ENCODE data around the gene VPS45.
A peak's percentile ranks its signal among the peaks of the same experiment; 100 is the strongest.
"Not testable (repeated sequence)": the region's sequence is repeated elsewhere in the genome, so short reads cannot be mapped to it uniquely, and the experiment has no call there.

VPS45 gene

DNA sequence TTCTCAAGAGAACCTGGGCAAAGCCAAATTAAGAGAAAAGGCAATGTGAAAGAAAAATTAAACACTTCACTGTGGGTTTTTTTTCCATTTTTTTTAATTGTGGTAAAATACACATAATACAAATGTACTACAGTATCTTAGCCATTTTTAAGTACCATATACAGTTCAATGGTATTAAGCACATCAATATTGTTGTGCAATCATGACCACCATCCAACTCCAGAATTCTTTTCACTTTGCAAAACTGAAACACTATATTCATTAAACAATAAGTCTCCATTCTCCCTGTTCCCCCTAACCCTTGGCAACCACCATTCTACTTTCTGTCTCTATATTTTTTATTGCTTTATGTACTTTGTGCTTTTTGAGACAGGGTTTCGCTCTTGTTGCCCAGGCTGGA lies 39.3 kb upstream of the VPS45 start:
- no peak overlapping the region for H3K27ac ChIP-seq (ENCODE audit: insufficient read depth in 1 of 2, low read depth in 1 of 2, low read length in 2 of 2, poor library complexity in 1 of 2, severe bottlenecking in 2 of 2)
- no peak for DNase-seq
- H3K36me3 ChIP-seq (ENCODE audit: control insufficient read depth in 4 of 4, insufficient read depth in 4 of 4, low read length in 3 of 4) = no peaks in the 10 kb centered on the region
- CTCF ChIA-PET = no interaction called here
- no peaks in the 10 kb centered on the region for H3K4me1 ChIP-seq (ENCODE audit: control extremely low read depth in 1 of 4, control insufficient read depth in 4 of 4, insufficient read depth in 4 of 4, low read length in 3 of 4)
- H3K4me3 ChIP-seq (ENCODE audit: control insufficient read depth in 1 of 7, extremely low read depth in 1 of 7, insufficient read depth in 4 of 7, low read depth in 2 of 7, low read length in 6 of 7) = no peak overlapping the region
- peaks cover 0 to 6% (median 0%) of the 10 kb centered on the region in 5 experiments for H3K27me3 ChIP-seq (replicated peaks in 2 of 5; ENCODE audit: control insufficient read depth in 4 of 5, insufficient read depth in 5 of 5, low read length in 4 of 5)
- POLR2A ChIA-PET = no interaction called here
- 100% methylated on average over 1 of the region's 1 CpG for WGBS (ENCODE audit: insufficient coverage)
- no peaks in the 10 kb centered on the region for H3K9me3 ChIP-seq (ENCODE audit: control extremely low read depth in 1 of 5, control insufficient read depth in 4 of 5, insufficient read depth in 2 of 5, low read depth in 1 of 5, low read length in 4 of 5)

DNA sequence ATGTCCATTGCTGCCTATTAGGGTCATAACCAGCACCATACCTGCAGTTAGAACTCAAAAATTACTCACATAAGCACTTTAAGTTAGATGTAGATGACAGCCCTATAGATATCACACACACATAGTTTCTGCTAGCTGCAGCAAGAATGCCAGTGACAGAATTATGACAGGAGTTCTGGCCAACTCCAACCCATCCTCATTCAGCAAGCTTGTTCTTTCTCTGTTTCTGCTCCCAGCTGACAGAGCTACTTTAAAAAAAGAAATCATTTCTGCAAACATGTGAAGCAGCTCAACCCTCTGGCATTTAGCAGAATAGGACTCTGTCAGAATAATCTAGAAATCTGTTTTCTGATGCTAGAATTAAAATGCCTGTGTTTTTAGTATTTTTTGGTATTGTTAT lies 33.2 kb upstream of the VPS45 start:
- no peak overlapping the region for H3K27ac ChIP-seq (ENCODE audit: insufficient read depth in 1 of 2, low read depth in 1 of 2, low read length in 2 of 2, poor library complexity in 1 of 2, severe bottlenecking in 2 of 2)
- H3K27me3 ChIP-seq (replicated peaks in 2 of 5; ENCODE audit: control insufficient read depth in 4 of 5, insufficient read depth in 5 of 5, low read length in 4 of 5) = peaks cover 0 to 2% (median 0%) of the 10 kb centered on the region in 5 experiments
- H3K4me1 ChIP-seq (ENCODE audit: control extremely low read depth in 1 of 4, control insufficient read depth in 4 of 4, insufficient read depth in 4 of 4, low read length in 3 of 4) = no peaks in the 10 kb centered on the region
- ChIA-PET CTCF (interaction anchor here (1.3 to 1.4 kb wide), 2 partner anchors 8 to 34 kb away, joined by 3 read pairs; no protein-coding TSS in a partner anchor), POLR2A (no interaction called here)
- no peak overlapping the region for H3K4me3 ChIP-seq (ENCODE audit: control insufficient read depth in 1 of 7, extremely low read depth in 1 of 7, insufficient read depth in 4 of 7, low read depth in 2 of 7, low read length in 6 of 7)
- no peaks in the 10 kb centered on the region for H3K9me3 ChIP-seq (ENCODE audit: control extremely low read depth in 1 of 5, control insufficient read depth in 4 of 5, insufficient read depth in 2 of 5, low read depth in 1 of 5, low read length in 4 of 5)
- no peaks in the 10 kb centered on the region for H3K36me3 ChIP-seq (ENCODE audit: control insufficient read depth in 4 of 4, insufficient read depth in 4 of 4, low read length in 3 of 4)
- DNase-seq = no peak

DNA sequence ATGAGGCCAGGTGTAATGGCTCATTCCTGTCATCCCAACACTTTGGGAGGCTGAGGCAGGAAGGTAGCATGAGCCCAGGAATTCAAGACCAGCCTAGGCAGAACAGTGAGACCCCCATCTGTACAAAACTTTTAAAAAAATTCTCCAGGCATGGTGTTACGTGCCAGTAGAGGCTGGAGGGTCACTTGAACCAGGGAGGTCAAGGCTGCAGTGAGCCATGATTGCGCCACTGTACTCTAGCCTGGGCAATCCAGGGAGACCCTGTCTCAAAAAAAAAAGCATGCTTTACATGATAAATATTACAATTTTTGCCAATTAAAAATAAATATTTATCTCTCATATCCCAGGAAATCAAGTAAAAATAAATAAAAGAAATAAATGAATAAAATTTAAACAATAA lies 17.6 kb upstream of the VPS45 start:
- H3K4me1 ChIP-seq (ENCODE audit: control extremely low read depth in 1 of 4, control insufficient read depth in 4 of 4, insufficient read depth in 4 of 4, low read length in 3 of 4) = peaks cover 0 to 18% (median 7%) of the 10 kb centered on the region in 4 experiments
- WGBS (ENCODE audit: insufficient coverage) = 100% methylated on average over 1 of the region's 2 CpGs
- ChIA-PET CTCF (interaction anchor here (0.5 to 2.6 kb wide), 7 partner anchors 13 to 419 kb away, joined by 3 to 14 read pairs (median 3); no protein-coding TSS in a partner anchor), POLR2A (interaction anchor here (1.0 kb wide), 1 partner anchor 163 kb away, joined by 5 read pairs; a partner anchor contains a TSS)
- H3K4me3 ChIP-seq (ENCODE audit: control insufficient read depth in 1 of 7, extremely low read depth in 1 of 7, insufficient read depth in 4 of 7, low read depth in 2 of 7, low read length in 6 of 7) = no peak overlapping the region
- H3K9me3 ChIP-seq (ENCODE audit: control extremely low read depth in 1 of 5, control insufficient read depth in 4 of 5, insufficient read depth in 2 of 5, low read depth in 1 of 5, low read length in 4 of 5) = no peaks in the 10 kb centered on the region
- H3K27ac ChIP-seq (ENCODE audit: insufficient read depth in 1 of 2, low read depth in 1 of 2, low read length in 2 of 2, poor library complexity in 1 of 2, severe bottlenecking in 2 of 2) = no peak overlapping the region
- no peaks in the 10 kb centered on the region for H3K27me3 ChIP-seq (replicated peaks in 2 of 5; ENCODE audit: control insufficient read depth in 4 of 5, insufficient read depth in 5 of 5, low read length in 4 of 5)
- DNase-seq = no peak
- H3K36me3 ChIP-seq (ENCODE audit: control insufficient read depth in 4 of 4, insufficient read depth in 4 of 4, low read length in 3 of 4) = no peaks in the 10 kb centered on the region

DNA sequence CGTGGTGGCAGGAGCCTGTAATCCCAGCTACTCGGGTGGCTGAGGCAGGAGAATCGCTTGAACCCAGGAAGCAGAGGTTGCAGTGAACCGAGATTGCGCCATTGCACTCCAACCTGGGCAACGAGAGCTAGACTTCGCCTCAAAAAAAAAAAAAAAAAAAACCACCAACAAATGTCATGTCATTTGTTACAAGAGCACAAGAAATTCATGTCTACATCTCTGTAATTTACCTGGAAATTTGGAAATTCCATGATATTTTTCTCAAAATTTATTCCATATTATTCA lies 16.5 kb upstream of the VPS45 start:
- H3K36me3 ChIP-seq (ENCODE audit: control insufficient read depth in 4 of 4, insufficient read depth in 4 of 4, low read length in 3 of 4) = no peaks in the 10 kb centered on the region
- H3K4me3 ChIP-seq (ENCODE audit: control insufficient read depth in 1 of 7, extremely low read depth in 1 of 7, insufficient read depth in 4 of 7, low read depth in 2 of 7, low read length in 6 of 7) = no peak overlapping the region
- WGBS (ENCODE audit: insufficient coverage) = 33% methylated on average over 1 of the region's 7 CpGs
- POLR2A ChIA-PET = interaction anchor here (1.0 kb wide), 1 partner anchor 164 kb away, joined by 5 read pairs; a partner anchor contains a TSS
- H3K27me3 ChIP-seq (replicated peaks in 2 of 5; ENCODE audit: control insufficient read depth in 4 of 5, insufficient read depth in 5 of 5, low read length in 4 of 5) = no peaks in the 10 kb centered on the region
- DNase-seq = no peak
- no peak overlapping the region for H3K27ac ChIP-seq (ENCODE audit: insufficient read depth in 1 of 2, low read depth in 1 of 2, low read length in 2 of 2, poor library complexity in 1 of 2, severe bottlenecking in 2 of 2)
- CTCF ChIA-PET = interaction anchor here (1.0 to 2.6 kb wide), 4 partner anchors 14 to 118 kb away, joined by 3 to 14 read pairs (median 3); no protein-coding TSS in a partner anchor
- H3K4me1 ChIP-seq (ENCODE audit: control extremely low read depth in 1 of 4, control insufficient read depth in 4 of 4, insufficient read depth in 4 of 4, low read length in 3 of 4) = peaks cover 0 to 18% (median 7%) of the 10 kb centered on the region in 4 experiments
- no peaks in the 10 kb centered on the region for H3K9me3 ChIP-seq (ENCODE audit: control extremely low read depth in 1 of 5, control insufficient read depth in 4 of 5, insufficient read depth in 2 of 5, low read depth in 1 of 5, low read length in 4 of 5)

DNA sequence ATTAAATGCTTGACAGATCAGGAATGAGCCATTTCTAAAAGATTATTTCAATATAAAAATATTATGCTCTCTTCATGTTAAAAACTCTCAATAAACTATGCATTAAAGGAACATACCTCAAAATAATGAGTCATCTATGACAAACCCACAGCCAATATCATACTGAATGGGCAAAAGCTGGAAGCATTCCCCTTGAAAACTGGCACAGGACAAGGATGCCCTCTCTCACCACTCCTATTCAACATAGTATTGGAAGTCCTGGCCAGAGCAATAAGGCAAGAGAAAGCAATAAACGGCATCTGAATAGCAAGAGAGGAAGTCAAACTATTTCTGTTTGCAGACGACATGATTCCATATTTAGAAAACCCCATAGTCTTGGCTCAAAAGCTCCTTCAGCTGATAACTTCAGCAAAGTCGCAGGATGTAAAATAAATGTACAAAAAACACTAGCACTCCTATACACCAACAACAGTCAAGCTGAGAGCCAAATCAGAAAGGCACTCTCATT lies 15.6 kb upstream of the VPS45 start:
- 6% methylated on average over 3 of the region's 3 CpGs for WGBS (ENCODE audit: insufficient coverage)
- H3K27ac ChIP-seq (ENCODE audit: insufficient read depth in 1 of 2, low read depth in 1 of 2, low read length in 2 of 2, poor library complexity in 1 of 2, severe bottlenecking in 2 of 2); H3K27me3 ChIP-seq (replicated peaks in 2 of 5; ENCODE audit: control insufficient read depth in 4 of 5, insufficient read depth in 5 of 5, low read length in 4 of 5); H3K4me3 ChIP-seq (ENCODE audit: control insufficient read depth in 1 of 7, extremely low read depth in 1 of 7, insufficient read depth in 4 of 7, low read depth in 2 of 7, low read length in 6 of 7); H3K36me3 ChIP-seq (ENCODE audit: control insufficient read depth in 4 of 4, insufficient read depth in 4 of 4, low read length in 3 of 4); H3K9me3 ChIP-seq (ENCODE audit: control extremely low read depth in 1 of 5, control insufficient read depth in 4 of 5, insufficient read depth in 2 of 5, low read depth in 1 of 5, low read length in 4 of 5); POLR2A ChIA-PET; DNase-seq: not testable (repeated sequence)
- H3K4me1 ChIP-seq (ENCODE audit: control extremely low read depth in 1 of 4, control insufficient read depth in 4 of 4, insufficient read depth in 4 of 4, low read length in 3 of 4) = peaks cover 0 to 18% (median 7%) of the 10 kb centered on the region in 4 experiments
- CTCF ChIA-PET = interaction anchor here (0.9 to 2.6 kb wide), 4 partner anchors 41 to 117 kb away, joined by 3 to 14 read pairs (median 4); partner anchors contain the start of gene OTUD7B

DNA sequence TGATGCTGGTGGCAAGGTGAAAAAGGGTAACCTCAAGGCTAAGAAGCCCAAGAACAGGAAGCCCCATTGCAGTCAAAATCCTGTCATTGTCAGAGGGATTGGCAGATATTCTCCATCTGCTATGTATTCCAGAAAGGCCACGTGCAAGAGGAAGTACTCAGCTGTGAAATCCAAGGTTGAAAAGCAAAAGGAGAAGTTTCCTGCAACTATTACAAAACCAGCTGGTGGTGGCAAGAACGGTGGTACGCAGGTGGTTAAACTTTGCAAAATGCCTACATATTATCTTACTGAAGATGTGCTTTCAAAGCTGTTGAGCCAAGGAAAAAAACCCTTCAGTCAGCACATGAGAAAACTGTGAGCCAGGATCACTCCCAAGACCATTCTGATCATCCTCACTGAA lies 13.7 kb upstream of the VPS45 start:
- Histone ChIP-seq H3K4me3 (ENCODE audit: control insufficient read depth in 1 of 7, extremely low read depth in 1 of 7, insufficient read depth in 4 of 7, low read depth in 2 of 7, low read length in 6 of 7) (no peak overlapping the region), H3K27ac (ENCODE audit: insufficient read depth in 1 of 2, low read depth in 1 of 2, low read length in 2 of 2, poor library complexity in 1 of 2, severe bottlenecking in 2 of 2) (no peak overlapping the region), H3K27me3 (replicated peaks in 2 of 5; ENCODE audit: control insufficient read depth in 4 of 5, insufficient read depth in 5 of 5, low read length in 4 of 5) (no peaks in the 10 kb centered on the region), H3K9me3 (ENCODE audit: control extremely low read depth in 1 of 5, control insufficient read depth in 4 of 5, insufficient read depth in 2 of 5, low read depth in 1 of 5, low read length in 4 of 5) (no peaks in the 10 kb centered on the region), H3K4me1 (ENCODE audit: control extremely low read depth in 1 of 4, control insufficient read depth in 4 of 4, insufficient read depth in 4 of 4, low read length in 3 of 4) (peaks cover 0 to 18% (median 7%) of the 10 kb centered on the region in 4 experiments), H3K36me3 (ENCODE audit: control insufficient read depth in 4 of 4, insufficient read depth in 4 of 4, low read length in 3 of 4) (no peaks in the 10 kb centered on the region)
- peak; percentile 28 to 75 (median 74) for DNase-seq
- POLR2A ChIA-PET = interaction anchor here (1.0 kb wide), 1 partner anchor 166 kb away, joined by 3 read pairs; a partner anchor contains a TSS
- CTCF ChIA-PET = interaction anchor here (1.1 to 1.7 kb wide), 5 partner anchors 13 to 165 kb away, joined by 3 read pairs; partner anchors contain the start of gene VPS45
- WGBS (ENCODE audit: insufficient coverage) = 10% methylated on average over 2 of the region's 3 CpGs

DNA sequence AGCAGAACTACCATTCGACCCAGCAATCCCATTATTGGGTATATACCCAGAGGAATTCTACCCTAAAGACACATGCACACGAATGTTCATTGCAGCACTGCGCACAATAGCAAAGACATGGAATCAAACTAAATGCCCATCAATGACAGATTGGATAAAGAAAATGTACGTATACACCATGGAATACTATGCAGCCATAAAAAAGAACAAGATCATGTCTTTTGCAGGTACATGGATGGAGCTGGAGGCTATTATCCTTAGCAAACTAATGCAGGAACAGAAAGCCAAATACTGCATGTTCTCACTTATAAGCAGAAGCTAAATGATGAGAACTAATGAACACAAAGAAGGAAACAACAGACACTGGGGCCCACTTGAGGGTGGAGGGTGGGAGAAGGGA lies 12.1 kb upstream of the VPS45 start:
- H3K9me3 ChIP-seq (ENCODE audit: control extremely low read depth in 1 of 5, control insufficient read depth in 4 of 5, insufficient read depth in 2 of 5, low read depth in 1 of 5, low read length in 4 of 5); H3K27ac ChIP-seq (ENCODE audit: insufficient read depth in 1 of 2, low read depth in 1 of 2, low read length in 2 of 2, poor library complexity in 1 of 2, severe bottlenecking in 2 of 2); DNase-seq; H3K4me3 ChIP-seq (ENCODE audit: control insufficient read depth in 1 of 7, extremely low read depth in 1 of 7, insufficient read depth in 4 of 7, low read depth in 2 of 7, low read length in 6 of 7); H3K36me3 ChIP-seq (ENCODE audit: control insufficient read depth in 4 of 4, insufficient read depth in 4 of 4, low read length in 3 of 4); H3K27me3 ChIP-seq (replicated peaks in 2 of 5; ENCODE audit: control insufficient read depth in 4 of 5, insufficient read depth in 5 of 5, low read length in 4 of 5); CTCF ChIA-PET; POLR2A ChIA-PET: not testable (repeated sequence)
- peaks cover 0 to 17% (median 7%) of the 10 kb centered on the region in 4 experiments for H3K4me1 ChIP-seq (ENCODE audit: control extremely low read depth in 1 of 4, control insufficient read depth in 4 of 4, insufficient read depth in 4 of 4, low read length in 3 of 4)
- no CpG with 5 or more reads among the region's 4 CpGs for WGBS (ENCODE audit: insufficient coverage)
